ENCODE results near the gene FLYWCH2. TPM values are rescaled to one million over a fixed set of nuclear protein-coding genes. Genes with fewer than 3 reads are reported as not detected.

FLYWCH2 gene
- total RNA-seq, 1 experiment from 2014 or later, result 33.7 TPM

DNA sequence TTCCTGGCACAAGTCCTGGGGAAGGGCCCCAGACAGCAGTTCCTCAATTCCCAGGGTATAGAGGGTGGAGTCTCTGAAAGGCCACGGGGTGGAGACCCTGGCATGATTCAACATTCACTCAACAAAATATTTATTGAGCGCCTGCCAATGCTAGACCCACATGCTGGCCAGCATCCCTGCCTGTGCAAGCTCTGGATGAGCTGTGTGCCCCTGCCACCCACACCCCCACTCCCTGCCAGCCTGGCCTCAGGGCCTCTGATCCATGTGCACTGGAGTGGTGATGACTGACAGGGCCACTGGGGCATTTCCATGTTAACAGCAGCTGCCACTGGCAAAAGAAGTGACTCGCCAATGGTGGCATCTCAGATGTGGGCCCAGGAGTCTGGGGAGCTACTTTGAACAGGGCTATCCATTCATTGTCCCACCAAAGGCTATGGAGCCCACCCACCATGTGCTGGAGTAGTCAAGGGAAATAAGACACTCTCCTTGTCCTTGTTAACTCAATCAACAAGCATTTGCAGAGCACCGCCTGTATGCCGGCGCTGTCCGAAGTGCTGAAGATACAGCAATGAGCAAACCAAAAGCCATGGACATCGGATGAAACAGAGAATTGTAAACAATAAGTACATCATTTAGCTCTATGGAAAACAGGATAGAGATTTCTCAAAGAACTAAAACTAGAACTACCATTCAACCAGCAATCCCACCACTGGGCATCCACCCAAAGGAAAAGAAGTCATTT, 22.0 kb upstream of the FLYWCH2 start:
- Histone ChIP-seq H3K4me2 (ENCODE audit: low read length) (no peak overlapping the region), H3K9me3 (ENCODE audit: control insufficient read depth in 1 of 2, insufficient read depth in 1 of 2, low read depth in 1 of 2, low read length in 2 of 2) (no peaks in the 10 kb centered on the region), H3K79me2 (ENCODE audit: insufficient read depth, low read length) (no peaks in the 10 kb centered on the region; the same call in 1 of the 2 replicates), H3K4me1 (ENCODE audit: control insufficient read depth in 1 of 2, insufficient read depth in 2 of 2, low read length in 2 of 2) (peaks cover 18 to 51% of the 10 kb centered on the region in 2 experiments), H3K27ac (ENCODE audit: low read depth, low read length) (no peak overlapping the region), H3K9ac (ENCODE audit: low read length) (no peak overlapping the region), H2AFZ (ENCODE audit: low read depth, low read length, poor library complexity, severe bottlenecking) (no peak overlapping the region), H3K27me3 (ENCODE audit: insufficient read depth, low read length) (no peaks in the 10 kb centered on the region), H3K4me3 (replicated peaks in 1 of 2; ENCODE audit: low read depth in 1 of 2, low read length in 2 of 2) (no peak overlapping the region), H3K9me2 (ENCODE audit: insufficient read depth) (no peaks in the 10 kb centered on the region), H4K20me1 (ENCODE audit: insufficient read depth) (no peaks in the 10 kb centered on the region), H3K36me3 (ENCODE audit: control insufficient read depth in 1 of 2, insufficient read depth in 2 of 2, low read length in 2 of 2) (no peaks in the 10 kb centered on the region)
- intact Hi-C loops (cut with micrococcal nuclease), result no loop called here
- TF ChIP-seq YY1 (IDR thresholded peaks at IDR 0.05; ENCODE audit: extremely low read depth, insufficient replicate concordance, low read depth, low read length) (no peak), CEBPB (IDR thresholded peaks at IDR 0.05; ENCODE audit: low read depth) (no peak), JUND (IDR thresholded peaks at IDR 0.05) (no peak), EGR1 (IDR thresholded peaks at IDR 0.05; ENCODE audit: low read depth) (no peak), ZNF274 (IDR thresholded peaks at IDR 0.05; ENCODE audit: low read depth, low read length) (no peak), EZH2phosphoT487 (IDR thresholded peaks at IDR 0.05; ENCODE audit: borderline replicate concordance) (no peak), RAD21 (IDR thresholded peaks at IDR 0.05; ENCODE audit: low read depth) (no peak)
- TF ChIP-seq, protein P1, sequence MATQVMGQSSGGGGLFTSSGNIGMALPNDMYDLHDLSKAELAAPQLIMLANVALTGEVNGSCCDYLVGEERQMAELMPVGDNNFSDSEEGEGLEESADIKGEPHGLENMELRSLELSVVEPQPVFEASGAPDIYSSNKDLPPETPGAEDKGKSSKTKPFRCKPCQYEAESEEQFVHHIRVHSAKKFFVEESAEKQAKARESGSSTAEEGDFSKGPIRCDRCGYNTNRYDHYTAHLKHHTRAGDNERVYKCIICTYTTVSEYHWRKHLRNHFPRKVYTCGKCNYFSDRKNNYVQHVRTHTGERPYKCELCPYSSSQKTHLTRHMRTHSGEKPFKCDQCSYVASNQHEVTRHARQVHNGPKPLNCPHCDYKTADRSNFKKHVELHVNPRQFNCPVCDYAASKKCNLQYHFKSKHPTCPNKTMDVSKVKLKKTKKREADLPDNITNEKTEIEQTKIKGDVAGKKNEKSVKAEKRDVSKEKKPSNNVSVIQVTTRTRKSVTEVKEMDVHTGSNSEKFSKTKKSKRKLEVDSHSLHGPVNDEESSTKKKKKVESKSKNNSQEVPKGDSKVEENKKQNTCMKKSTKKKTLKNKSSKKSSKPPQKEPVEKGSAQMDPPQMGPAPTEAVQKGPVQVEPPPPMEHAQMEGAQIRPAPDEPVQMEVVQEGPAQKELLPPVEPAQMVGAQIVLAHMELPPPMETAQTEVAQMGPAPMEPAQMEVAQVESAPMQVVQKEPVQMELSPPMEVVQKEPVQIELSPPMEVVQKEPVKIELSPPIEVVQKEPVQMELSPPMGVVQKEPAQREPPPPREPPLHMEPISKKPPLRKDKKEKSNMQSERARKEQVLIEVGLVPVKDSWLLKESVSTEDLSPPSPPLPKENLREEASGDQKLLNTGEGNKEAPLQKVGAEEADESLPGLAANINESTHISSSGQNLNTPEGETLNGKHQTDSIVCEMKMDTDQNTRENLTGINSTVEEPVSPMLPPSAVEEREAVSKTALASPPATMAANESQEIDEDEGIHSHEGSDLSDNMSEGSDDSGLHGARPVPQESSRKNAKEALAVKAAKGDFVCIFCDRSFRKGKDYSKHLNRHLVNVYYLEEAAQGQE (IDR thresholded peaks at IDR 0.05; ENCODE audit: low read depth), result no peak; the same call in 1 of the 2 replicates
- TF ChIP-seq, protein P2, sequence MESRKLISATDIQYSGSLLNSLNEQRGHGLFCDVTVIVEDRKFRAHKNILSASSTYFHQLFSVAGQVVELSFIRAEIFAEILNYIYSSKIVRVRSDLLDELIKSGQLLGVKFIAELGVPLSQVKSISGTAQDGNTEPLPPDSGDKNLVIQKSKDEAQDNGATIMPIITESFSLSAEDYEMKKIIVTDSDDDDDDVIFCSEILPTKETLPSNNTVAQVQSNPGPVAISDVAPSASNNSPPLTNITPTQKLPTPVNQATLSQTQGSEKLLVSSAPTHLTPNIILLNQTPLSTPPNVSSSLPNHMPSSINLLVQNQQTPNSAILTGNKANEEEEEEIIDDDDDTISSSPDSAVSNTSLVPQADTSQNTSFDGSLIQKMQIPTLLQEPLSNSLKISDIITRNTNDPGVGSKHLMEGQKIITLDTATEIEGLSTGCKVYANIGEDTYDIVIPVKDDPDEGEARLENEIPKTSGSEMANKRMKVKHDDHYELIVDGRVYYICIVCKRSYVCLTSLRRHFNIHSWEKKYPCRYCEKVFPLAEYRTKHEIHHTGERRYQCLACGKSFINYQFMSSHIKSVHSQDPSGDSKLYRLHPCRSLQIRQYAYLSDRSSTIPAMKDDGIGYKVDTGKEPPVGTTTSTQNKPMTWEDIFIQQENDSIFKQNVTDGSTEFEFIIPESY (IDR thresholded peaks at IDR 0.05; ENCODE audit: extremely low read depth, insufficient replicate concordance, low read length), result no peak
- POLR2A ChIA-PET, result no interaction called here
- CTCF ChIA-PET, result no interaction called here
- RAD21 ChIA-PET (ENCODE audit: low non-redundant PET in 1 of 2, low total read pairs in 2 of 2, uncharacterized antibody in 2 of 2, unreplicated experiment in 2 of 2), result no interaction called here
- DNase-seq (ENCODE audit: low read depth, low spot score) (no peak), ATAC-seq (no peak)
- BruUV-seq (replicated peaks), result no TSS peak
